ENCODE results near the gene R3HDM2.
"Not testable (repeated sequence)": the region's sequence is repeated elsewhere in the genome, so short reads cannot be mapped to it uniquely, and the experiment has no call there.

Gene R3HDM2

DNA sequence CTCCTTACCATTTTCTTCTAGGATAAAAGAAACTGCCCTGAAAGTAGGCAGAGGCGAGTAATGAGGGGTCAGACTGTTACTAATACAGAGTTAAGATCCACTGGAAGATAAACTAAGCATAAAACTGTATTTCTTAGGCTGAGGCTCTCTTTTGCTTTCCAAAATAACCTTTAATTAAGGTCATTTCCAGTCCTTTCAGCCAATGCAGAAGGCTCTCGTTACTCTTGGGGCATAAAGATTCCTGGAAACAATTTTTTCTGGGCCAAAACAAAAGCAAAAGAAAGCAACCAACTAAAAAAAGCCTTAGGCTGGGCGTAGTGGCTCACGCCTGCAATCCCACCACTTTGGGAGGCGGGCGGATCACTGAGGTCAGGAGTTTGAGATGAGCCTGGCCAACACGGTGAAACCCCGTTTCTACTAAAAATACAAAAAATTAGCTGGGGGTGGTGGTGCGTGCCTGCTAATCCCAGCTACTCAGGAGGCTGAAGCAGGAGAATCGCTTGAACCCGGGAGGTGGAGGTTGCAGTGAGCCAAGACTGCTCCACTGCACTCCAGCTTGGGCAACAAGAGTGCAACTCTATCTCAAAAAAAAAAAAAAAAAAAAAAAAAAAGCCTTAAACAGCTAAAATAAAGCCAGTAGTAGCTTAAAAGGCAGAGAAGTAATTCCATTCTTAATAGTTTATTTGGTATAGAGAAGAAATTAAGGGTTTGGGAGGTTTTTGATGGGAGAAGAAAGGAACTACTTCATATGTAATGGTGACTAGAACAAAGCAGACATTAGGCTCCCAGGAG, 111.0 kb downstream of the R3HDM2 start:
- DNase-seq = no peak

DNA sequence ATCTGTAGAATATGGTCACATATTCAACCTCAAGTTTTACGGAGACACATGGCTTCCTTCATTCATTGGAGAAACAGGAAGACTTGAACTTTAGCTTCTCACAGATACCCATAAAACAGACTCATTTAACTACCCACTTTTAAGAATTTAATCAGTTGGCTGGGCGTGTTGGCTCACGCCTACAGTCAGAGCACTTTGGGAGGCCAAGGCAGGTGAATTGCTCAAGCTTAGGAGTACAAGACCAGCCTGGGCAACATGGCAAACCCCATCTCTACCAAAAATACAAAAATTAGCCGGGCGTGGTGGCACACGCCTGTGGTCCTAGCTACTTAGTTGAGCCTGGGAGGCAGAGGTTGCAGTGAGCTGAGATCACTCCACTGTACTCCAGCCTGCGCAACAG, 115.2 kb downstream of the R3HDM2 start:
- DNase-seq = no peak

DNA sequence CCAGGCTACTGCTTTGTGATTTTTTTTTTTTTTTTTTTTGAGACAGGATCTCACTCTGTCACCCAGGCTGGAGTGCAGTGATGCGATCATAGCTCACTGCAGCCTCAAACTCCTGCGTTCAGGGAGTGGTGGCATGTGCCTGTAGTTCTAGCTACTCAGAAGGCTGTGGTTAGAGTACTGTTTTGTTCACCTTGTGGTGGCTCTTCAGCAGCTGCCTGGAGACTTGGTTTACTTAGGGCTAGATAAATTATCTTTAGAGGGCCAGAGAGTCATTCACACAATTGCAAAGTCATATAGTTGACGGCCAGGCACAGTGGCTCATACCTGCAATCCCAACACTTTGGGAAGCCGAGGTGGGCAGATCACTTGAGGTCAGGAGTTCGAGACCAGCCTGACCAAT, 118.6 kb downstream of the R3HDM2 start:
- not testable (repeated sequence) for DNase-seq

DNA sequence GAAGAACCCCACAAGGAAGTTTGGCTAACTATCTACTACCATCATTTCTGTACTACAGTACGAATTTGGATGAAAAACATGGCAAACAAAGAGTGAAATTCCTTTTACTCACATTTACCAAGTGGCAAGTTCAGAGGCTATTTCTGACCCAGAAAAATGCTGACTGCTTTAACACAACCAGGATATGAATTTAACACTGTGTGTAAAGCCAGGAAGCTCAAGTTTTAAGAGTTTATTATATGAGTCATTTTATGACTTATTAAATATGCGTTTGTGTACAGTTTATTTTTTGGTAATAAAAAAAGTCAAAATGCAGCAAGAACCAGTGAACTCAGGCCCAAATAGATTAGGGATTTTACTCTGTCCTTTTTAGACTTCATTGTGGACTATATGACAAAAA, 121.4 kb downstream of the R3HDM2 start:
- DNase-seq = no peak

DNA sequence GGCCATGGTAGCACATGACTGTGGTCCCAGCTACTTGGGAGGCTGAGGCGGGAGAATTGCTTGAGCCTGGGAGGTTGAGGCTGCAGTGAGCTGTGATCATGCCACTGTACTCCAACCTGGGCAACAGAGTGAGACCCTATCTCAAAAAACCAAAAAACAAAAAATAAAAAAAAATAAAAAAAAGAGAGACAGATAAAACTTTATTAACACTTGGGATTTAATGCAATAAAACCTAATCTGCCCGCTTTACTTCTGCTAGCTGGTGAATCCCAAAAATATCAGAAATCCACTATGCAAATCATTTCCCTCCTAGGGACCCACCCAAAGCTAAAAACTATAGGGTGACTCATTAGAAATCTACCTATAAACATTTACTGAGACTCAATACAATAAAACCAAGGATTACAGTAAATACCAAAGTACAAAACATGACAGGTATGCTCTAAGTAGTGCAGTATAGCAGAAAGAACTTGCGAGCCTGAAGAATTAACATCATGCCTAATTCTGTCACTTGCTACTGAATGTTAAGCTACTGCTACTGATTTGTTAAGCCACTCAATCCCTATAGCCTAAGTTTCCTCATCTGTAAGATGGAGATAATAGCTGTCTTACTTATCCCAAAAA, 129.8 kb downstream of the R3HDM2 start:
- DNase-seq = no peak

DNA sequence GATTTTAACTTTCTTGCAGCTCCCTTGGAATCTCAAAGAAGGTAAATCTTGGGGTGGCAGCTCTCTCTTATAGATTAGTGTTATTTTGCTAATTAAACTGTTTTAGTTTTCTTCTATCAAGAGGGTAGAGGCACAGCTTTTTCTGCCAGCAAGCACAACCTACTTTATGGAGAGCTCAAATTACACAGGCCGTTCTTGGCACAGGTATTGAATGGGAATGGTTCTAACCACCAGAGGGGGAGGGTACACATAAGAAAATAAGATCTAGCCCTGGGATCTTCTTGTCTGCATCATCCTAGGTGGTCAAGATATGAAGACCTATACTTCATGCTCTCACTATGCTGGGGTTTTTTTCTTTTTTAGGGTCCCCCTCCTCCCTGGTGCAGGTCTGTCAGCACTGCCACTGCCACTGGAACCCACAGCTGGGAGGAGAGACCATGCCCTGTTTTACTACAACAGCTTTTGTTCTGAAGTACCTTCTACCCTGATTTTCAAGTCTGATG, 131.3 kb downstream of the R3HDM2 start:
- peak; percentile 8 for DNase-seq

DNA sequence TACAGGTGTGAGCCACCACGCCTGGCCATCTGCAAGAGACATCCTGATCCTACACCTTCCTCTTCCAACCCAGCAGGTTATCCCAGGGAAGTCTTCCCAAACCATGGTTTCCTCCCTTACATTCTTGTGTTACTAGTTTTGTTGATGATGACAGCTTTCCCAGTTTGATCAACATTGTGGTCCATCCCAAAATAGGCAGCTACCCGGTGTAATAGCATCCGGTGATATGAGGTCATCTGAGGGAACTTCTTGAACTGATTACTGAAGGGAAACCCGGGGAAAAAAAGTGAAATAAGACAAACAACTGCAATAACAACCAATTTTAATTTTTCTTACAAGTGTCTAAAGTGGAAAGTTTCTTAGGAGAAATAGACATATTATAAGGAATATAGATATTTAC, 134.6 kb downstream of the R3HDM2 start:
- no peak for DNase-seq

DNA sequence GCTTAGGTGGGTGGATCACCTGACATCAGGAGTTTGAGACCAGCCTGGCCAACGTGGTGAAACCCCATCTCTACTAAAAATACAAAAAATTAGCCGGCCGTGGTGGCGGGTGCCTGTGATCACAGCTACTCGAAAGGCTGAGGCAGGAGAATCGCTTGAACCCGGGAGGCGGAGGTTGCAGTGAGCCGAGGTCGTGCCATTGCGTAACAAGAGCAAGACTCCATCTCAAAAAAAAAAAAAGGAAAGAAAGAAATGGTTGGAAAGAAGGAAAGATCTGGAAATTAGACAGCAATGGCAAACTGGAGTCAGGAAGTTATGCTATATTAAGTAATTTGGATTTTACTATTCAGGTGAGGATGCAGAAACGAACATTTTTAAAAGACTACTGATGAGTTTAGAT, 148.8 kb downstream of the R3HDM2 start:
- not testable (repeated sequence) for DNase-seq

DNA sequence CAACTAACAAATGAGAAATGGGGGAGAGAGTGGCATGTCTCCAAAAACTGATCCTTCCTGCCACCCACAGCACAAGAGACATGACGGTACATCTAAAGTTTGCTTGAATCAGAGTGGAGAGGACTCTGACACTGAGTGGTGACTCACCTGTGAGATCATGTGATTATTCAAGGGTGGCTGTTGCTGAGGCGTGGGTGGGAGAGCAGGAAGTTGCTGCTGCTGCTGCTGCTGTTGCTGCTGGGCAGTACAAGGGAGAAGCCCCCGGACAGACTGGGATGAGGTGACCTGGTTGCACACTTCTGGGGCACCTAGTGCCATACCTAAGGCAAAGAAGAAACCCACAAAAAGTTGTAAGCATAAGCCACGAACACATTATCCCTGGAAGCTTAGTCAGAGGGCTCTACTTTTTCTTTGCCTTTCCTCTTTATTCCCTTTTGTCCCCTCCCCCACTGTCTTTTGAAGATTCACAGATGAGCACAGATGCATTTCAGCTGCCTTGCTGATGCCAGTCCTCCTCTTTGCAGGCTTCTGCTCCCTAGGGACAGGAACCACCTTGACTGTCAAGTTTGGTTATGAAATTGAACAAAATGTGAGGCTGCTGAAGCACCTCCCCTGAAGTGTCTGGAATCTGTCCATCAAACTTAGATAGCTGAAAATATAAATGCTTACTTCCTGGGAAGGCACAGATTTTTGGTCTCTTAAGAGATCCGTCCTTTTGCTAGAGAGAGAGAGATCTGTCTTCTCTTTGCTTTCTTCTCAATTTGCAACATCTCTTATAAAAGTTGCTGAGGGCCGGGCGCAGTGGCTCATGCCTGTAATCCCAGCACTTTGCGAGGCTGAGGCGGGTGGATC, 150.4 kb downstream of the R3HDM2 start:
- DNase-seq = no peak

DNA sequence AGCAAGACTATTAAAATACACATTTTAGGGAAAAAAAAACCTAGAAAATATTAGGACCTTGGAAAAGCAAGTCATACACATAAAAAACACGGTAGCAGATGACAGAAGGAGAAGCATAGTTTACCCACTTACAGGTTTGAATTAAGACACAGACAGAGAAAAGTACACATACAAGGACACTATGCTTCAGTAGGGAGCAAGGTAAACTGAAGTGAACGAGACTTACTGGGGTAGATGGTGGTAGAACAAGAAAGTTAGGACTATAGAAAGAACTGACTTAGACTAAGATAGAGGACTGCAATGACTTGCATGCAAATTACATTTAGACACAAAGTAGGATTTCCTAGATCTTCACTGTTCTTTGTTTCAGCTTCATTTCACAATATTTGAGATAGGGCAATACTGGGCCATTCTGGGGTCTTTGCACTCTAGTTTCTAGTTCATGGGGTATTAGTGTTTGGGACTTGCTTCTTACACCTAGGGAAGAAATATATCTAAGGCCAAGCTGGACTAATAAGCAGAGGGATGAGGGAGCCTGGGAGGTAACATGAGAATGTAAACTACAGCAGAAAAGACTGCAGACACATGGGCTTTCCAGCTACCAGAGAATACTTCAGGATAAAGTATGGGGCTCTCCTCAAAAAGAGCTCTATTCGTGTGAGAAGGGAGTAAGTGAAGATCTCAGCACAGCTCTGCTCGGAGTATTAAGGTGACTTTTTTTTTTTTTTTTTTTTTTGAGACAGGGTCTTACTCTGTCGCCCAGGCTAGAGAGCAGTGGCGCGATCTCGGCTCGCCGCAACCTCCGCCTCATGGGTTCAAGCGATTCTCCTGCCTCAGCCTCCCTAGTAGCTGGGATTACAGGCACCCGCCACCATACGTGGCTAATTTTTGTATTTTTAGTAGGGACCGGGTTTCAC, 152.1 kb downstream of the R3HDM2 start:
- DNase-seq = no peak

DNA sequence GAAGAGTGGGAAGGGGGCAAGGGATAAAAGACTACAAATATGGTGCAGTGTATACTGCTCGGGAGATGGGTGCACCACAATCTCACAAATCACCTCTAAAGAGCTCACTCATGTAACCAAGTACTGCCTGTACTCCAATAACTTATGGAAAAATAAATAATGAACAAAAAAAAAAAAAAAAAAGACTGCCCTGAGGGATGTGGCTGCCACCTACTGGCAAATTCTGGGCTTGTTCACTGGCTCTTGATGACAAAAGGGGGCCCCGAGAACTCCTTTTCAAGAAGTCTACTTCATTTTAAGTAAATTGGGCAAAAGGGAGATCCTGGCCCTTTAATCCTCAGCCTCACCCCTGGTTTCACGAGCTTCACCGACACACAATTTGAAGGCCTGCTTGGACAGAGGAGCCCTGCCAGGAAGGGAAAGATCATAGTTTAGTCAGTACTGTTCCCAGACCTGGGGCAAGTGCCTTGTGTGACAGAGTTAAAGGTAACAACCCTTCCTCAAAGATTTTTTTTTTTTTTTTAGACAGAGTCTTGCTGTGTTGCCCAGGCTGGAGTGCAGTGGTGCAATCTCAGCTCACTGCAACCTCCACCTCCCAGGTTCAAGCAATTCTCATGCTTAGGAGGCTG, 153.8 kb downstream of the R3HDM2 start:
- no peak for DNase-seq

DNA sequence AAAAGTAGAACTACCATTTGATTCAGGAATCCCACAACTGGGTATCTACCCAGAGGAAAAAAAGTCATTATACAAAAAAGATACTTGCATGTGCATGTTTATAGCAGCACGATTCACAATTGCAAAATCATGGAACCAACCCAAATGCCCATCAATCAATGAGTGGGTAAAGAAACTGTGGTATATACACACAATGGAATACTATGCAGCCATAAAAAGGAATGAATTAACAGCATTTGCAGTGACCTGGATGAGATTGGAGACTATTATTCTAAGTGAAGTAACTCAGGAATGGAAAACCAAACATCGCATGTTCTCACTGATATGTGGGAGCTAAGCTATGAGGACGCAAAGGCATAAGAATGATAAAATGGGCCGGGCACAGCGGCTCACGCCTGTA, 154.6 kb downstream of the R3HDM2 start:
- not testable (repeated sequence) for DNase-seq

DNA sequence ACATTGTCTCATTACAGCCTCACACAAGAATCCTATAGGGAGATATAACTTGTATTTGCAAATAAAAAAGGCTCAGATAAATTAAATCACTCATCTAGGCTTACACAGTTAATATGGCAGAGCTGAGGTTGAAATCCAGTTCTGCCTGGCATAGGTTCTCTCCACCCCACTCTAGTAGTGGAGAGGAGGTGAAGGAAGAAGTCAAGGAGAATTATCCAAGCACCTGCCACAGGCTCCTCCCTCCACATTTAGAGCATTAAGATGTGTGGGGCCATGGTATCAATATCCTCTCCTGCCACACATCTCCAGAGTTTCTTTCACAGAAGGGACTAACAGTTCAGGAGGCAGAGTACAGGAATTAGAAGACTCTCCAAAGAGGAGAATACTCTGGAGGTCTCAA, 157.3 kb downstream of the R3HDM2 start:
- DNase-seq = no peak

DNA sequence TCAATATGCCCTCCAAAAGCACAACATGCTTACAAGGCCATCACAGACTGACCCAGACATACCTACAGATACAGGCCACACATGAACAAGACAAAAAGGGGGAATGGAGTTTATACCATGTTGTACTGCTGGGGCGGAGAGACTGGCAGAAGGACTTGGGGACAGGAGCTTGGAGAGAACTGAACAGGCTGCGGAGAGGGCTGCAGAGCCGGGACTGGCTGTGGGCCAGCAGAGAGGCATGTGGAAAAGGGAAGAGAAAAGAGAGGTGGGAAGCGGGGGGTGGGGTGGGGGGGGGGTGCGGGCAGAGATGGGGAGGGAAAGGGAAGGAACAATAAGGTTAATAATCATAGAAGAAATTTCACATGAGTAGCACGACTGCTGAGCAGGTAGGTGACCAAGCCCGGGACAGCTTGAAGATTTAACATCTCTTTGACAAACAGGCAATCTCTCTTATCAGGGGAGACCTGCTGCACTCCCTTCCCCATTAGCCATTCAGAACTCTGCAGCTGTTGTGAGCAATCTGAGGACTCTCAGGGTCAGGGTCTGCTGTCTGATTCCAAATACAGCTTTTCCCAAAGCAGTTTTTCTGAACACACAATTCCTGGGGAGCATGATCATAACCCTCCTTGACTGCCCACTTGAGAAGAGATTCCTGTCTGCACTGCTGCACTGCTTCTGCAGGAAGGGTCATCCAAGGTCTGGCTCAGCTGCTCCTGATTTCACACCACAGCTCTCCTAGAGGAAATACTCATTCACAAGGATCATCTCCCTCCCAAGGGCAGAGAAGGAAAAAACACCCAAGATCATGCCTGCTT, 158.3 kb downstream of the R3HDM2 start:
- DNase-seq = no peak

DNA sequence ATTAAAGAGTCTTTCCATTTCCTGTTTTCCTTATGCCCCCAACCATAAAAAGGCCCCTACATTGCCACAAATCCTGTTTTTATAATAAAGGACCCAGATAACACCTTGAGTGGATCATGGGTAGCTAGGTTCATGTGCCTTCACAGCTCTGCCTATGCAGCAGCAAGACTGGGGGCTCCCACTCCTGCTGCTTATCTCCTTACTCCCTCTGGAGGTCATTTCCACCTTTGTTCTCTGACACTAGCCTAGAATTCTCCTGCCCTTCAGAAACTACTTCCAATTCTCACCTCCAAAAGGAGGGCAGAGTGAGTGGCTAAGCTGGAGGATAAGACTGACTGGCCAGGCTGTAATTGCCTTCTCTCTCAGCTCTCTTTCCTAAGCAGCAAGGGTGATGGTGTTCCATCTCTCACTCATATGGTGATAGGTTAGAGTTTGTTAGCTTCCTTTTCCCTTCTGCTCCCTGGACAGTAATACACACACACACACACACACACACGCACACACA, 159.8 kb downstream of the R3HDM2 start:
- DNase-seq = no peak

DNA sequence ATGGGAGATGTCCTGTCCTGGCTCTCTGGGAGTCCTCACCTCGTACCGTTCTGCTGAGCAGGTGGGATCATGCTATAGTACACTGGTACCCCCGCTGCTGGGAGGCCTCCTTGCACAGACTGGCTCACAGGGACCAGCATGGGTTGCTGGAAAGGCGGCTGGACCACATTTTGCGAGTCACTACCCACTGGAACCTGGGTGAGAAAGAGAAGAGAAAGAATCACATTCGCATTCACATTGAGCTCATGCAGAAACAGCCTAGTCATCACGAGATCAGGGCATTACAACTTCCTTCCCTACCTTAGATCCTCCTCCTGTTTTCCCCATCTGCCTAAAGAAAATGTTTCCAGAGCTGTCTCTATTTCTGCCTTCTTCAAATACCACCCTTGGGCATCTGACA, 162.6 kb downstream of the R3HDM2 start:
- no peak for DNase-seq

DNA sequence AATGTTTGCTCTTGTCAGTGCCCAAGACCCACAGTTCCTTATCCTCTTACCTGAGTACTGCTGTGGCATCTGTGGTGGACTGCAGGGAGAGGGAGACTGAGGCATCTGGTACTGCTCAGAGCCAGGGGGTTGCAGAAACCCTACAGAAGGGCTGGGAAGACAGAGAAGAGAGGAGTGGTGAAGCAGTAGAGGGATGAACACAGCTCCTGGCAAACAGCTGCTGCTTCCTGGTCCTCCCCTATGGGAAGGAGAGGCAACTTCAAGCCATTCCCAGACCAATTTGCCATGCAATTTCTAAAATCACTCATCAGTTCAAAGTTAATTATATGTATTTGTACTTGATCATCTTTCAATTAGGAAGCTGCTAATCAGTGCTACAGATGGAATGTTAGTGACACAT, 164.2 kb downstream of the R3HDM2 start:
- DNase-seq = no peak

DNA sequence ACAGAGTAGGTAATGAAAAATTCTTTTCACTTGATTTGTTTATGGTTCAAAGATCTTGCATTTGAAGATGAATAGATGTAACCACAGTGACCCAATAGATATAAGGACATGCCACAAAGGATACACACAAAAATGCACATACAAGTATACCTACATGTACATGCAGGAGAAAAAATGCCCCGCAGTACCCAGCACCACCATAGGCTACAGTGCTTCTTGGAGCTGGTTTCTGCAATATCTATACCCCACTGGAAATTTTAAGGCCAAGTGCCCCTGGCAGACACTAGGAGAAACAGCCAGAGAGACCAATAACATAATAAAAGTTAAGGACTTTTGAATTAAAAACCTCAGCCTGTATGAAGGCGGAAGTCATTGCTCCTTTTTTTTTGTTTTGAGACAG, 167.7 kb downstream of the R3HDM2 start:
- DNase-seq = no peak

DNA sequence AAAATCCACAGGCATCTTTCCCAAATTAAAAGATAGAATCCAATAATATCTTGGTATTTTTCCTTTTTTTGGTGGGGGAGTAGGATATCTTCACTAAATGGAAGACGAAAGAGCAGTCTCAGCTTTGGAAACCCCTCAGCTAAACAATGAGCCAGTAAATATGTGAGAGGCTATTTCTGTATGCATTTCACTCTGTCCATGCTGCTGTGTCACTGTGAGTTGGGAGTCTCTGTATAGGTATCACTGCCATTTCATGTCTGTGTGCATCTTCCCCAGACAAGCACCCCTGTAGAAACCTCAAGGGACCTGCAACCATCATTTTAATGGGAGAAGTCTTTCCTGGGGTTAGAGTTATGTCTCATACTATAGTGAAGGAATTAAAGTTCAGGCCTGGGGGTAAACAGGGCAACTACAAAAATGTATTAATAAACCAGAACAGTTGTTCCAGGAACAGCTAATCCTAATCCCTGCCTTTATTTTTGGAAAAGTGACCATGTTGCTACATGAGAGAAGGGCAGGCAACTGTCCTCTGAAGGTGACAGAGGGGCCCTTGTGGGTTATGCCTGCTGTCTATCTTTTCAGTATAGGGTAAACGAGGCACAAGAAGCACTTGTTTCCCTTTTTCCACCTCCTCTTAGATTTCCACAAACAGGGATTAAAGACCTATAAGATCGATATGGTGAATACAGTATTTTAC, 168.6 kb downstream of the R3HDM2 start:
- DNase-seq = no peak

DNA sequence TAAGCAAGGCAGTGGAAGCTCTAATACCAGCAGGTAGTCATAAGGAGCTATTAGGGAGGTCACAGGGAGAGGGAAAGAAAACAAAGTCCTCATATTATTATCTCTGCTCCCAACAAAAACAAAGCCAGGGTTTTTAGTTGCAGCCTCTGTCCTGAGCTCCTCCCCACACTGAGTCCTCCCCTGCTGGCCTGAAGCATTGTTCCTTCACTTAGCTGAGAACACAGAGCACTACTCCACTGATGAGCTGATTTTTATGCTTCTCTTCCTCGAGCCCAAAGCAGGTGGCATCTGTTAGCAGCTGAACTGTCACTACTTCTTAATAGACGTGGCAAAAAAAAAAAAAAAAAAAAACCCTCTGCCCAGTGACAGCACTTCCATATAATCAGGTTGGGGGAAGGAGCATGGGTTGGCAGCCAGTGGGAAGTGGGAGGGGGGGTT, 169.4 kb downstream of the R3HDM2 start:
- DNase-seq = no peak
